Hematopoietic multipotent progenitor cell (in vitro differentiated cells): Measurements from ENCODE around the gene TMPRSS9. TPM values are rescaled to one million over a fixed set of nuclear protein-coding genes. Genes with fewer than 3 reads are reported as not detected.
"Not testable (repeated sequence)": the region's sequence is repeated elsewhere in the genome, so short reads cannot be mapped to it uniquely, and the experiment has no call there.

ENCODE experiments used
- DNase-seq, 3 donors: peaks; one replicate each; pipeline ENCODE4 v3.0.0-alpha.2; 2011 to 2015; ENCODE audit warnings: low read depth in 2 of 3, low spot score in 2 of 3
- total RNA-seq: library from RNA; depleted of rRNA; stranded (reverse); fragments of >200 nt; gene quantifications from one replicate; pipeline ENCODE4 v1.2.3, GENCODE V29; 2012

Gene TMPRSS9
- total RNA-seq, 1 donor, result 8.3 TPM

DNA sequence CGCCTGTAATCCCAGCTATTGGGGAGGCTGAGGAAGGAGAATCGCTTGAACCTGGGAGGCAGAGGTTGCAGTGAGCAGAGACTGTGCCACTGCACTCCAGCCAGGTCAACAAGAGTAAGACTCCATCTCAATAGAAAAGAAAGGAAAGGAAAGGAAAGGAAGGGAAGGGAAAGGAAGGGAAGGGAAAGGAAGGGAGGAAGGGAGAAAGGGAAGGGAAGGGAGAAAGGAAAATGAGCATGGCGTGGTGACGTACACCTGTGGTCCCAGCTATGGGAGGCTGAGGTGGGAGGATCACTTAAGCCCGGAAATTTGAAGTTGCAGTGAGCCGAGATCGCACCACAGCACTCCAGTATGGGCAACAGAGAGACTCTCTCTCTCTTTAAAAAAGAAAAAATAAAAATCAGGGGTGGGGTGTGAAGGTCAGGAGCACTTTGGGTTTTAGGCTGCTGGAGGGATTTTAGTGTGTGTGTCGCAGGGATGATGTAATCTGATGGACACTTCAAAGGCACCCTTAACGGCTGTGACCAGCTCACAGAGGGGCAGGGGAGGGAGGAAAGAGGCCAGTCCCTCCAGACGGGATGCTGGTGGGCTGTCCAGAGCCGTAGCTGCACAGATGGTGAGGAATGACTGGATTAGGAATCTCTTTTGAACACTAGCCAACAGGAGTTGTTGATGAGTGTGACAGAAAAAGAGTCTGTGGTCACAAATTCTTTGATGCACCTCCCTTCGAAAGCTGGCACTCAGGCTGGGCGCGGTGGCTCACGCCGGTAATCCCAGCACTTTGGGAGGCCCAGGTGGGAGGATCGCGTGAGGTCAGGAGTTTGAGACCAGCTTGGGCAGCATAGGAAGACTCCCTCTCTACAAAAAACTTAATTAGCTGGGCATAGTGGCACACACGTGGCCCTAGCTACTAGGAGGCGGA is 27.6 kb downstream of the TMPRSS9 start:
- DNase-seq, result no peak

DNA sequence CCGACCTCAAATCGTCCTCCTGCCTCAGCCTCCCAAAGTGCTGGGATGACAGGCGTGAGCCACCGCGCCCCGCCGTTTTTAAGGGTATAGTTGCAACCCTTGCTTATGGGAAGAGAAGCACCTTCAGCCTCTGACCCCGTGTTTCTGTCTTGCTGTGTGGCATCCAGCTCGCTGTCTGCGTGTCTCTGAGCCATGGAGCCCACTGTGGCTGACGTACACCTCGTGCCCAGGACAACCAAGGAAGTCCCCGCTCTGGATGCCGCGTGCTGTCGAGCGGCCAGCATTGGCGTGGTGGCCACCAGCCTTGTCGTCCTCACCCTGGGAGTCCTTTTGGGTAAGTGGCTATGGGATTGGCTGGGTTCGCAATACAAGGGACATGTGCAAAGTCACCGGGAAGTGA is 29.5 kb downstream of the TMPRSS9 start:
- no peak for DNase-seq

DNA sequence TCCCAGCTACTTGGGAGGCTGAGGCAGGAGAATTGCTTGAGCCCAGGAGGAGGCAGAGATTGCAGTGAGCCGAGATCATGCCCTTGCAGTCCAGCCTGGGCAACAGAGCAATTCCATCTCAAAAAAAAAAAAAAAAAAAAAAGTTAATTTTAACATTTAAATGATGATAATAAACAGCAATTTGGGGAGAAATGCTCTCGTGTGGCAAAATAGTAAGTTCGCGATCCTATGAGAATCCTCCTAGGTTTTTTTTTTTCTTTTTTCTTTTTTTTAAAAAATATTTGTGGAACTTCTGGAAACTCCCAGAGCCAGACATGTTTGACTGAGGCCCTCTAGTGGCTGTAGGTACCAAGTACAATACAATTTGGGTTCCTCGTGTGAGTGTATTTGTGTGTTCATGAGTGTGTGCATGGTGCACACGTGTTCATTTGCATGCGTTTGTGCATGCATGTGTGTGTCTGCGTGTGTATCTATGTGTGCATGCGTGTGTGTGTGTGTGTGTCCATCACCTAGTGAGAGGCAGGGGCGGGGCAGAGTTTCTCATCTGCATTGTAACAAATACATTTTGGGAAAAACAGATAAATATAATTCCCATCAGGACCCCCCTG is 31.2 kb downstream of the TMPRSS9 start:
- DNase-seq, result peak; percentile 28 to 78 (median 65)

DNA sequence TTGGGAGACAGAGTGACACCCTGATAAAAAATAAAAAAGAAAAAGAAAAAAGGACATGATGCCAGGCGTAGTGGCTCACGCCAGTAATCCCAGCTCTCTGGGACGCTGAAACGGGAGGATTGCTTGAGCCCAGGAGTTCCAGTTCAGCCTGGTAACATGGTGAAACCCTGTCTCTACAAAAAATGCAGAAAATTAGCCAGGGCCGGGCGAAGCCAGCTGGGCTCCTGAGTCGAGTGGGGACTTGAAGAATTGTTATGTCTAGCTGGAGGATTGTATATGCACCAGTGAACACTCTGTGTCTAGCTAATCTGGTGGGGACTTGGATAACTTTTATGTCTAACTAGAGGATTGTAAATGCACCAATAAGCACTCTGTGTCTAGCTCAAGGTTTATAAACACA is 32.3 kb downstream of the TMPRSS9 start:
- no peak for DNase-seq

DNA sequence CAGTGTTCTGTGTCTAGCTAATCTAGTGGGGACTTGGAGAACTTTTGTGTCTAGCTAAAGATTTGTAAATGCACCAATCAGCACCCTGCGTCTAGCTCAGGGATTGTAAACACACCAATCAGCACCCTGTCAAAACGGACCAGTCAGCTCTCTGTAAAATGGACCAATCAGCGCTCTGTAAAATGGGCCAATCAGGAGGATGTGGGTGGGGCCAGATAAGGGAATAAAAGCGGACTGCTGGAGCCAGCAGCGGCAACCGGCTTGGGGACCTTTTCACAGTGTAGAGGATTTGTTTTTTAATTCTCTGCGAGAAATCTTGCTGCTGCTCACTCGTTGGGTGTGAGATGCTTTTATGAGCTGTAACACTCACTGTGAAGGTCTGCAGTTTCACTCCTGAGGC is 32.8 kb downstream of the TMPRSS9 start:
- DNase-seq, result not testable (repeated sequence)

GRCh38 chr19:2394054-2394441 is 34.0 kb downstream of the TMPRSS9 start:
- DNase-seq, result peak in 1 of 3 donors; percentile 38

DNA sequence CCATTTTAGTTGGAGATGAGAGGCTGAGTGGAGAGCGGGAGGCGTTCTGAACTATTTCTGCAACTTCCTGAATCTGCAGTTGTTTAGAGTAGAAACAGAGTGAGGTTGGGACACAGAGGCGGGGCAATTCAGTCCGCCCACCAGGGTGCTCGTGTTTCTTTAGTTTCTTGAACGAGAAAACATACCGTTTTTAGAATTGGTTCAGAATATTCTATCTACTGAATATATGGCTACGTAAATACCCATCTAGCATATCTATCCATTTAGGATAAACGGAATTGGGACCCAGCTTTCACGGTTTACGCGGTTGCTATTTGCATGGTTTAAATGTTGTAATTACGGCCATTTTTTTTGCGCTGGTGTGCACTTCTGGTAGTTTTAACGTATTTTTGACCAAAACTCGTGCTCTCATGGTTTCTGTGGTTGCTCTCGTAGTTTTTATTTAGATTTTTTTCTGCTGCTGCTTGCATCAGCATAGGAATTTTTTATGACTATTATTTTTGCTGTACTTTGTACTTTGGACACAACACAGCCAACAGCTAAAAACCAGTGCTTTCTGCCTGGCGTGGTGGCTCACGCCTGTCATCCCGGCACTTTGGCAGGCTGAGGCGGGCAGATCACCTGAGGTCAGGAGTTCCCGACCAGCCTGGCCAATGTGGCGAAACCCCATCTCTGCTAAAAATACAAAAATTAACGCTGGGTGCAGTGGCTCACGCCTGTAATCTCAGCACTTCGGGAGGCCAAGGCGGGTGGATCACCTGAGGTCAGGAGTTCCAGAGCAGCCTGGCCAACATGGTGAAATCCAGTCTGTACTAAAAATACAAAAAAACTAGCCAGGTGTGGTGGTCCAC is 34.6 kb downstream of the TMPRSS9 start:
- DNase-seq, result peak in 2 of 3 donors; percentile 42 to 53

DNA sequence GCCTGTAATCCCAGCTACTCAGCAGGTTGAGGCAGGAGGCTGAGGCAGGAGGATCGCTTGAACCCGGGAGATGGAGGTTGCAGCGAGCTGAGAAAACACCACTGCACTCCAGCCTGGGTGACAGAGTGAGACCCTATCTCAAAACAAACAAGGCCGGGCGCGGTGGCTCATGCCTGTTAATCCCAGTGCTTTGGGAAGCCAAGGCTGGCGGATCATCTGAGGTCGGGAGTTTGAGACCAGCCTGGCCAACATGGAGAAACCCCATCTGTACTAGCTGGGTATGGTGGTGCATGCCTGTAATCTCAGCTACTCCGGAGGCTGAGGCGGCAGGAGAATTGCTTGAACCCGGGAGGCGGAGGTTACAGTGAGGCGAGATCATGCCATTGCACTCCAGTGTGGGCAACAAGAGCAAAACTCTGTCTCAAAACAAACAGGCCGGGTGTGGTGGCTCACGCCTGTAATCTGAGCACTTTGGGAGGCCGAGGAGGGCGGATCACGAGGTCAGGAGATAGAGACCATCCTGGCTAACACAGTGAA is 35.3 kb downstream of the TMPRSS9 start:
- DNase-seq, result not testable (repeated sequence)

DNA sequence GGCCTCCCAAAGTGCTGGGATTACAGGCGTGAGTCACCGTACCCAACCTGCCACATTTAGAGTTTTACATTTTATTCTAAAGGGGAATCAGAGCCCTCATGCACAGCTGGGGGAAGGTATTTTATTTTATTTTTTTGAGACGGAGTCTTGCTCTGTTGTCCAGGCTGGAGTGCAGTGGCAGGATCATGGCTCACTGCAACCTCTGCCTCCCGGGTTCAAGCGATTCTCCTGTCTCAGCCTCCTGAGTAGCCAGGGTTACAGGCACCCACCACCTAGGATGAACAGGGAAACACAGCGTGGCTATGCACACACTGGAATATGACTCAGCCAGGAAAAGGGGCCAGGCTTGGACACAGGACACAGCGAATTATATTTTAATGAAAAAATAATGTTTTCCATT is 37.1 kb downstream of the TMPRSS9 start:
- not testable (repeated sequence) for DNase-seq

GRCh38 chr19:2398735-2399305 is 38.8 kb downstream of the TMPRSS9 start:
- no peak for DNase-seq

- DNase-seq, result no peak
Measured at GRCh38 chr19:2399582-2399981, 39.5 kb downstream of the TMPRSS9 start.

- no peak for DNase-seq
Measured at GRCh38 chr19:2408247-2408646, 48.2 kb downstream of the TMPRSS9 start.

DNA sequence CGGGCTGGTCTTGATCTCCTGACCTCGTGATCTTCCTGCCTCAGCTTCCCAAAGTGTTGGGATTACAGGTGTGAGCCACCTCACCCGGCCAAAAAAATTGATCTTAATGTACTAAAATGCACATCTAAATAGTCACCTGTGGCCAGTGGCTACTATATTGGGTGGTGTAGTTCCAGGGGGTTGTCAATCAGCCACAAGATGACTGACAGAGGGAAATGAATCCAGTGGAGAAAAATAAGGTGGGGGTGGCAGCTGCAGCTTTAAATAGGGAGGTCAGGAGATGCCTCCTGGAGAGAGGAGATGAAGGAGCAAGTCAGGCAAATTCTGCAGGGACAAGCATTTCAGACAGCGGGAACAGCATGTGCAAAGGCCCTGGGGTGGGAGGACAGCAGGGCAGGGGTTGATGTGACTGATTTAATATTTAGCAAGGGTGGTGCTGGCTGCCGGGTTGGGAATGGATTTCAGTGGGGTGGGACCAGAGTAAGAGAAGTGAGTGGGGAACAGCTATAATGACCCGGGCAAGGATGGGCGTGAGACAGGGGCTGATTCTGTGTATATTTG is 49.4 kb downstream of the TMPRSS9 start:
- DNase-seq, result no peak

DNA sequence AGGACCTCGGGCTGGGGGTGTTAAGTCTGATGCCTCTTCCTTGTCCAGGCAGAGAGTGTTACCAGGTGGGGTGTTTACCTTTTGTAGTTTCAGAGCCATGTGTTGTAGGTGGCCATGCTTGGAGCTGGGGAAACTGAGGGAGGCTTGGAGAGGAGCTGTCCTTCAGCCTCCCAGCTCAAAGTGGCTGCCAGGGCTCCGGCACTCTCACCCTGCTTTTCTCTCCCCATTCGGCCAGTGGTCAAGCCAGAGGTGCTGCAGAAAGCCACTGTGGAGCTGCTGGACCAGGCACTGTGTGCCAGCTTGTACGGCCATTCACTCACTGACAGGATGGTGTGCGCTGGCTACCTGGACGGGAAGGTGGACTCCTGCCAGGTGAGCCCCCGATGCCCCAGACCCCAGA is 50.0 kb downstream of the TMPRSS9 start:
- DNase-seq, result no peak

- no peak for DNase-seq
Measured at GRCh38 chr19:2411709-2412108, 51.6 kb downstream of the TMPRSS9 start.

DNA sequence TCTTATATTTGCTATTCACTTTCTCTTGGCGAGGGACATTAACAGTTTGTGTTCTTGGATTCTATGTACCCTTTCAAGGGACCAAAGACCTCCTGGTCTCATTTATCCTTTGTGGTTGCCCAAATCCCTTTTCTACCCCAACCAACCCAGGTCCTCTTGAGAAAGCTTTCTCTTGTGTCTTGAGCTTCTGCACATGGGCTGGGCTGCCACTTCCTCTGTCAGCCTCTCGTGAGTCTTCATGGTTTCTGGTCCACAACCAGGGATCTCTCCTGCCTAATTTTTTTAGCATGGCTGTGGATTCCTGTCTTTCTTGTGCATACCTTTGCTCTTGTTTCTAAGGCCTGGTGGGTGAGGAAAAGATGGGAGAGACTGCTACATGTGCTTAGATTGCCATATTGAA is 52.4 kb downstream of the TMPRSS9 start:
- peak in 1 of 3 donors; percentile 21 for DNase-seq

GRCh38 chr19:2413159-2413558 is 53.1 kb downstream of the TMPRSS9 start:
- no peak for DNase-seq

- DNase-seq, result no peak
Measured at GRCh38 chr19:2413629-2414028, 53.6 kb downstream of the TMPRSS9 start.

DNA sequence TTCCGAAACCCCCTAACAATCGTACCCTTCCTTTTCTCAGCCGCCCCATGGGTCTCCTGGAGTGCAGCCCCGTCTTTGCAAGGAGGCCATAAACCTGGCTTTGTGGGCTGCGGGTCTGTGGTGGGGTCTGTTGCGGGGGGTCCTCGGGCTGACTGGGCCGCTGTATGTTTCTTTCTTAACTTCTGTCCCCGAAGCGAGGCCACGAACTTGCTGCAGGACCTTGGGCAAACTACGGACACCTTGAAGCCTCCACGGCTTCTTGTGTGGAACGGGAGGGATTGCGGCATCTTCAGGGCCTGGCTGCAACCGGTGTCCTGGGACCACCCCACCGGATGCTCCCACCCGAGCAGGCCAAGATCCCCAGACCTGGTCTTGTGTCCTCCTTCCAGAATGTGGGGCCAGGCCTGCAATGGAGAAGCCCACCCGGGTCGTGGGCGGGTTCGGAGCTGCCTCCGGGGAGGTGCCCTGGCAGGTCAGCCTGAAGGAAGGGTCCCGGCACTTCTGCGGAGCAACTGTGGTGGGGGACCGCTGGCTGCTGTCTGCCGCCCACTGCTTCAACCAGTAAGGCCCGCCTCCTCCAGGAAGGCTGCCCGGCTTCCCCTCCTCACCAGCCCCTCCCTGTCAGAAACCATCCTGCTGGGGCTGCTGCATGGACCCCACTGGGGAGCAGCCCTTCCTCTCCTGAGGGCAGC is 55.4 kb downstream of the TMPRSS9 start:
- no peak for DNase-seq

DNA sequence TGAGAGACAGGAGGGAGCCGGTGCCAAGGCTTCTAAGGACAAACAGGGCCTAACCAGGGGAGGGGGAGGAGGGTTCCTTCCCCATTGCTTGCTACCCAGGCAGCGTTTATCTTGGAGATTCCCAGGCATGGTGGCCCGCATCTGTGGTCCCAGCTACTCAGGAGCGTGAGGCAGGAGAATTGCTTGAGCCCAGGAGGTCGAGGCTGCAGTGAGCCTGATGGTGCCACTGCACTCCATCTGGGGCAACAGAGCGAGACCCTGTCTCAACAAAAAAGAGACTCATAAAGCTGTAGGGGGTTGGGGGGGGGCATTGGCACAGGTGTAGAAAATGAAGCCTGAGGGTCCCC is 55.9 kb downstream of the TMPRSS9 start:
- DNase-seq, result no peak
